Measurements from ENCODE around the gene TMC1. TPM values are rescaled to one million over a fixed set of nuclear protein-coding genes. Genes with fewer than 3 reads are reported as not detected.

TMC1 gene
- total and polyA plus RNA-seq, 10 of the 15 experiments (the other 5 are each of a cell fraction or from before 2014, with no cell fraction given): 0.06 to 0.94 (median 0.40) TPM; not detected in 1

- ATAC-seq (no peak), FAIRE-seq (no peak), DNase-seq (ENCODE audit: low read depth, low spot score) (no peak)
- ChIA-PET SMC1A (ENCODE audit: uncharacterized antibody, unreplicated experiment) (interaction anchor here (0.6 kb wide), 1 partner anchor 55 kb away, joined by 3 read pairs; no protein-coding TSS in a partner anchor), POLR2A (interaction anchor here (0.6 kb wide), 1 partner anchor 600 kb away, joined by 6 read pairs; no protein-coding TSS in a partner anchor), RAD21 (ENCODE audit: unreplicated experiment) (no interaction called here), CTCF (no interaction called here)
- H3K9ac ChIP-seq (ENCODE audit: control insufficient read depth, insufficient read depth, low read length): no peak overlapping the region
- H2AFZ ChIP-seq (ENCODE audit: control insufficient read depth, low read depth, low read length): no peak overlapping the region
- H3K27me3 ChIP-seq (replicated peaks in 1 of 2; ENCODE audit: control insufficient read depth in 2 of 2, insufficient read depth in 2 of 2, low read length in 1 of 2): peaks cover 0 to 3% of the 10 kb centered on the region in 2 experiments; a peak in 1 of 4 replicates
- H3K9me3 ChIP-seq (replicated peaks; ENCODE audit: control insufficient read depth, insufficient read depth, low read length): no peaks in the 10 kb centered on the region
- WGBS (ENCODE audit: insufficient coverage, insufficient replicate concordance, low lambda C conversion rate, missing lambda C conversion rate): 0% methylated on average over 2 of the region's 2 CpGs
- H4K20me1 ChIP-seq (ENCODE audit: control insufficient read depth, insufficient read depth): no peaks in the 10 kb centered on the region
- no TSS peak for BruUV-seq (replicated peaks)
- no peaks in the 10 kb centered on the region for H3K36me3 ChIP-seq (ENCODE audit: control insufficient read depth in 2 of 2, insufficient read depth in 2 of 2, low read length in 1 of 2)
- H3K4me2 ChIP-seq (ENCODE audit: control insufficient read depth, insufficient read depth): no peak overlapping the region
- no peak overlapping the region for H3K27ac ChIP-seq (ENCODE audit: control insufficient read depth, insufficient read depth)
- H3K4me3 ChIP-seq: no peak overlapping the region
- no peaks in the 10 kb centered on the region for H3K4me1 ChIP-seq (ENCODE audit: control insufficient read depth, insufficient read depth, low read length)
- H3K79me2 ChIP-seq (ENCODE audit: control insufficient read depth, insufficient read depth, low read length): no peaks in the 10 kb centered on the region
- in situ Hi-C loops (cut with MboI) (no loop called here), intact Hi-C loops (cut with micrococcal nuclease; ENCODE audit: unreplicated experiment) (no loop called here)
- TF ChIP-seq CEBPZ (IDR thresholded peaks at IDR 0.05; ENCODE audit: low read depth, low read length) (no peak), GABPA (IDR thresholded peaks at IDR 0.05; ENCODE audit: low read depth) (no peak), NFYB (IDR thresholded peaks at IDR 0.05; ENCODE audit: insufficient read depth, low read depth, low read length) (no peak), KLF5 (IDR thresholded peaks at IDR 0.05; ENCODE audit: partially characterized antibody) (no peak), ZBTB4 (CRISPR knock-in tag; IDR thresholded peaks at IDR 0.05) (no peak), MEF2B (IDR thresholded peaks at IDR 0.05; ENCODE audit: partially characterized antibody, poor library complexity, severe bottlenecking) (no peak), PRDM15 (CRISPR knock-in tag; IDR thresholded peaks at IDR 0.05) (no peak), CTCF (IDR thresholded peaks at IDR 0.05 in 2 of 3, conservative IDR thresholded peaks at IDR 0.05 in 1 of 3; ENCODE audit: control insufficient read depth in 2 of 3, extremely low read depth in 1 of 3, insufficient read depth in 1 of 3, low read depth in 3 of 3, low read length in 3 of 3) (no peak), CHD4 (IDR thresholded peaks at IDR 0.05) (no peak), SREBF1 (IDR thresholded peaks at IDR 0.05; ENCODE audit: low read length) (no peak)
These were observed 140.2 kb downstream of the TMC1 start for GRCh38 chr9:72661401-72662135.

All from GM12878 (cell line).